PC-9 (cell line): ENCODE data around the gene AMOTL1. TPM values are rescaled to one million over a fixed set of nuclear protein-coding genes. Genes with fewer than 3 reads are reported as not detected.

ENCODE experiments used
- BruUV-seq: library from RNA; stranded (reverse); fragments of 400-500 nt; replicated peaks from 2 replicates; lab custom pipeline; 2021; lab: Mats Ljungman, UMichigan
- CTCF ChIA-PET: fragments of 300-600 bp; sonication (Branson Sonifier 250); formaldehyde crosslinking; loops from one replicate; lab custom pipeline; 2022; ENCODE audit warnings: antibody characterized with exemption; lab: Charles Lee
- POLR2A ChIA-PET: fragments of 300-600 bp; sonication (Branson Sonifier 250); formaldehyde crosslinking; loops from one replicate; lab custom pipeline; 2022; ENCODE audit warnings: antibody characterized with exemption; ENCODE audit not compliant: unreplicated experiment; lab: Charles Lee
- DNase-seq, 2 experiments: peaks; one replicate each; pipeline versions ENCODE4 v3.0.0 to v3.0.0-alpha.2; 2015 to 2022; ENCODE audit warnings: mixed read lengths in 1 of 2
- H2AFZ ChIP-seq: fragments of 200-600 bp; sonication (generic); 2 replicates; pipeline ENCODE4 v1.8.1; 2017; ENCODE audit warnings: antibody characterized with exemption
- H3F3A ChIP-seq: fragments of 200-600 bp; sonication (generic); 2 replicates; pipeline ENCODE4 v1.8.1; 2017; ENCODE audit warnings: antibody characterized with exemption, mild to moderate bottlenecking, low read depth; ENCODE audit not compliant: insufficient read depth
- H3K27ac ChIP-seq: fragments of 200-600 bp; sonication (generic); 2 replicates; pipeline ENCODE4 v1.6.1; 2016; ENCODE audit warnings: mixed run types
- H3K27me3 ChIP-seq: fragments of 200-600 bp; sonication (generic); 2 replicates; pipeline ENCODE4 v1.6.1; 2016; ENCODE audit warnings: low read depth, mixed run types; ENCODE audit not compliant: insufficient read depth
- H3K36me3 ChIP-seq: fragments of 200-600 bp; sonication (generic); 2 replicates; pipeline ENCODE4 v1.6.1; 2016; ENCODE audit warnings: low read depth, mixed run types
- H3K4me1 ChIP-seq: fragments of 200-600 bp; sonication (generic); replicated peaks from 2 replicates; pipeline ENCODE4 v1.6.1; 2016; ENCODE audit warnings: mixed run types; ENCODE audit not compliant: insufficient read depth
- H3K4me2 ChIP-seq: fragments of 200-600 bp; sonication (generic); 2 replicates; pipeline ENCODE4 v1.6.1; 2017; ENCODE audit warnings: mixed run types
- H3K4me3 ChIP-seq: fragments of 200-600 bp; sonication (generic); 2 replicates; pipeline ENCODE4 v1.6.1; 2016; ENCODE audit warnings: mixed run types
- H3K79me2 ChIP-seq: fragments of 200-600 bp; sonication (generic); 2 replicates; pipeline ENCODE4 v1.6.1; 2017; ENCODE audit warnings: low read depth, mixed run types
- H3K9me2 ChIP-seq: fragments of 200-600 bp; sonication (generic); 2 replicates; pipeline ENCODE4 v1.8.1; 2017; ENCODE audit warnings: mild to moderate bottlenecking; ENCODE audit not compliant: insufficient read depth
- H3K9me3 ChIP-seq: fragments of 200-600 bp; sonication (generic); 2 replicates; pipeline ENCODE4 v1.8.1; 2016; ENCODE audit warnings: low read depth; ENCODE audit not compliant: insufficient read depth
- H4K20me1 ChIP-seq: fragments of 200-600 bp; sonication (generic); 2 replicates; pipeline ENCODE4 v1.8.1; 2017; ENCODE audit not compliant: insufficient read depth
- EZH2 ChIP-seq: fragments of 200-600 bp; sonication (generic); IDR thresholded peaks from 2 replicates; pipeline ENCODE4 v1.8.0; 2017; ENCODE audit warnings: antibody characterized with exemption, low read depth
- intact Hi-C: fragments of 100-400 bp; cut with micrococcal nuclease; formaldehyde crosslinking; loops from one replicate; pipeline ENCODE4 v1.10.0; 2022; ENCODE audit not compliant: unreplicated experiment
- total RNA-seq: library from RNA; stranded (reverse); gene quantifications from 2 replicates; pipeline ENCODE4 v1.2.3, GENCODE V29; 2021
- TF ChIP-seq, protein P1 (sequence below): fragments of 200-600 bp; sonication (generic); conservative IDR thresholded peaks from 2 replicates; pipeline ENCODE4 v1.6.1; 2017; ENCODE audit warnings: mixed run types, antibody characterized with exemption, mild to moderate bottlenecking, moderate library complexity

The AMOTL1 gene
- total RNA-seq, 1 experiment from 2014 or later = 60.5 TPM

DNA sequence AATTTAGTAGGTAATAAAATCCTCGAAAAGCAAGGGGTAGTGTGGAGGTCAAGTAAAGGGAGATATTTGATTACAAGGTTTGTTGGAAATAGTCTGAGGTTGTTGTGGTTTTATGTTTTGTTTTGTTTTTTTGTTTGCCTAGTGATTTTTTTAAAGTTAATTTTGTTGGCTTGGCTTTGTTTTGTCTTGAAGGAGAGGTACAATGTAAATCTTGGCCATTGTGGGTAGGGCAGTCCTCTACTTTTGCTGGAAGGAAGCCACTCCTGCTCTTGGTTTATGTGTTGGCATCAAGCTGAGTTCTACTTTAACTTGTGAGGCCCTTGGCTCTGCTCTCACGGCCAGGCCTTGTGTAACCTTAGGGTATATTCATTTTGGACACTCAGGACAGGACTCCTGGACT is 3.2 kb downstream of the AMOTL1 start:
- POLR2A ChIA-PET = no interaction called here

DNA sequence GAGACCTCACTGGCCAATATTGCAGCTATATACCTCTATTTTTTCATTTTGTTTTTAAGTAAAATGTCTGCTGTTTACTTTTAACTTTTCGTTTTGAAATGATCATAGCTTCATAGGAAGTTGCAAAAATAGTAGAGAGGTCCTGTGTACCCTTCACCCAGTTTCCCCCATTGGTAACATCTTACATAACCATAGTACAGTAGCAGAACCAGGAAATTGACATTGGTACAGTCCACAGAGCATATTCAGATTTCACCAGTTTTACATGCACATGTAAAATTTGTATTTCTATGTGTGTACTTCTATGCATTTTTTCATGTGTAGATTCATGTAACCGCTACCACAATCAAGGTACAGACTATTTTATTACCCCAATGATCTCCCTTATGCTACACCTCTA is 3.8 kb downstream of the AMOTL1 start:
- H4K20me1 ChIP-seq = peaks cover 47% of the 10 kb centered on the region
- peak overlapping the region; percentile 95 for H3K4me3 ChIP-seq
- H2AFZ ChIP-seq = no peak overlapping the region
- intact Hi-C loops = no loop called here
- DNase-seq = no peak
- peak overlapping the region; percentile 92 for H3K4me2 ChIP-seq
- H3K4me1 ChIP-seq = peaks cover 79% of the 10 kb centered on the region
- H3K27ac ChIP-seq = peak overlapping the region; percentile 90
- no peaks in the 10 kb centered on the region for H3K9me3 ChIP-seq
- TF ChIP-seq EZH2 = no peak
- TF ChIP-seq, protein P1, sequence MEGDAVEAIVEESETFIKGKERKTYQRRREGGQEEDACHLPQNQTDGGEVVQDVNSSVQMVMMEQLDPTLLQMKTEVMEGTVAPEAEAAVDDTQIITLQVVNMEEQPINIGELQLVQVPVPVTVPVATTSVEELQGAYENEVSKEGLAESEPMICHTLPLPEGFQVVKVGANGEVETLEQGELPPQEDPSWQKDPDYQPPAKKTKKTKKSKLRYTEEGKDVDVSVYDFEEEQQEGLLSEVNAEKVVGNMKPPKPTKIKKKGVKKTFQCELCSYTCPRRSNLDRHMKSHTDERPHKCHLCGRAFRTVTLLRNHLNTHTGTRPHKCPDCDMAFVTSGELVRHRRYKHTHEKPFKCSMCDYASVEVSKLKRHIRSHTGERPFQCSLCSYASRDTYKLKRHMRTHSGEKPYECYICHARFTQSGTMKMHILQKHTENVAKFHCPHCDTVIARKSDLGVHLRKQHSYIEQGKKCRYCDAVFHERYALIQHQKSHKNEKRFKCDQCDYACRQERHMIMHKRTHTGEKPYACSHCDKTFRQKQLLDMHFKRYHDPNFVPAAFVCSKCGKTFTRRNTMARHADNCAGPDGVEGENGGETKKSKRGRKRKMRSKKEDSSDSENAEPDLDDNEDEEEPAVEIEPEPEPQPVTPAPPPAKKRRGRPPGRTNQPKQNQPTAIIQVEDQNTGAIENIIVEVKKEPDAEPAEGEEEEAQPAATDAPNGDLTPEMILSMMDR = no peak
- no peaks in the 10 kb centered on the region for H3K27me3 ChIP-seq
- no TSS peak for BruUV-seq
- POLR2A ChIA-PET = interaction anchor here (0.5 kb wide), 1 partner anchor 25 kb away, joined by 5 read pairs; no protein-coding TSS in a partner anchor
- no peaks in the 10 kb centered on the region for H3K9me2 ChIP-seq
- H3F3A ChIP-seq = peaks cover 63% of the 10 kb centered on the region
- H3K36me3 ChIP-seq = peaks cover 10% of the 10 kb centered on the region; the same call in 1 of the 2 replicates
- CTCF ChIA-PET = no interaction called here
- peaks cover 87% of the 10 kb centered on the region for H3K79me2 ChIP-seq

More for the DNA sequence above, 3.2 kb downstream of the AMOTL1 start:
- intact Hi-C loops = no loop called here
- peak overlapping the region; percentile 92 for H3K4me2 ChIP-seq
- TF ChIP-seq, protein P1 = no peak
- no peak for TF ChIP-seq EZH2
- peaks cover 63% of the 10 kb centered on the region for H3F3A ChIP-seq
- peak in 1 of 2 experiments; percentile 92 for DNase-seq
- H3K27me3 ChIP-seq = no peaks in the 10 kb centered on the region
- no peaks in the 10 kb centered on the region for H3K9me3 ChIP-seq
- H3K36me3 ChIP-seq = peaks cover 10% of the 10 kb centered on the region; the same call in 1 of the 2 replicates
- peaks cover 79% of the 10 kb centered on the region for H3K4me1 ChIP-seq
- H3K27ac ChIP-seq = peak overlapping the region; percentile 90
- peak overlapping the region; percentile 95 for H3K4me3 ChIP-seq
- CTCF ChIA-PET = no interaction called here
- H4K20me1 ChIP-seq = peaks cover 43% of the 10 kb centered on the region
- no TSS peak for BruUV-seq
- H3K79me2 ChIP-seq = peaks cover 82% of the 10 kb centered on the region
- H2AFZ ChIP-seq = no peak overlapping the region
- H3K9me2 ChIP-seq = no peaks in the 10 kb centered on the region

DNA sequence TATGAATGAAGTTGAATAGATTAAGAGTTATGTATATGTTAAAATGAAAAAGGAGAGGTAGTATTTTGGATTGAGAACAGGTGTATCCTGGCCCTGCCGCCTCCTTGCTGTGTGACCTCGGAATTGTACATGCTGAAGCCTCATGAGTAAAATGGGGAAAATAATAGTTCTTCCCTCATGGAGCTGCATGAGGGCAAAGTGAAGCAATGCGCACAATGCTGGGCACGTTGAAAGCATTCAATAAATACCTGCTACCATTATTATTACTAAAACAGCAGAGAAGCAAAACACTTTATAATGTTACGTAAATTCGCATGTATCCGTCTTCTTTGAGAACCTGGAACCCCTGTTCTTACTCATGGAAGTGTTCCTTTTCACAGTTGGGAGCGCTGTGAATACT is 5.7 kb downstream of the AMOTL1 start:
- H3K4me1 ChIP-seq = peaks cover 86% of the 10 kb centered on the region
- H3K9me2 ChIP-seq = no peaks in the 10 kb centered on the region
- H3K36me3 ChIP-seq = peaks cover 16% of the 10 kb centered on the region; the same call in 1 of the 2 replicates
- intact Hi-C loops = no loop called here
- H3K4me2 ChIP-seq = peak overlapping the region; percentile 92
- peaks cover 47% of the 10 kb centered on the region for H4K20me1 ChIP-seq
- peak overlapping the region; percentile 83; the same call in 1 of the 2 replicates for H3K27ac ChIP-seq
- ChIA-PET POLR2A (no interaction called here), CTCF (no interaction called here)
- H2AFZ ChIP-seq = no peak overlapping the region
- peaks cover 100% of the 10 kb centered on the region for H3K79me2 ChIP-seq
- no peak for TF ChIP-seq EZH2
- TF ChIP-seq, protein P1 = no peak
- BruUV-seq = no TSS peak
- H3F3A ChIP-seq = peaks cover 55% of the 10 kb centered on the region
- H3K27me3 ChIP-seq = no peaks in the 10 kb centered on the region
- H3K4me3 ChIP-seq = no peak overlapping the region; the same call in 1 of the 2 replicates
- H3K9me3 ChIP-seq = no peaks in the 10 kb centered on the region
- DNase-seq = no peak
